NOMO-1 treated with DMSO at 0.1 percent for 48 hours (cell line): ENCODE results near the gene C17orf75.
A peak's percentile ranks its signal among the peaks of the same experiment; 100 is the strongest.
"Not testable (repeated sequence)": the region's sequence is repeated elsewhere in the genome, so short reads cannot be mapped to it uniquely, and the experiment has no call there.

Experiments used
- DNase-seq: peaks from one replicate; lab custom pipeline; 2025; ENCODE audit not compliant: unreplicated experiment; lab: John Stamatoyannopoulos, UW

The C17orf75 gene, protein sequence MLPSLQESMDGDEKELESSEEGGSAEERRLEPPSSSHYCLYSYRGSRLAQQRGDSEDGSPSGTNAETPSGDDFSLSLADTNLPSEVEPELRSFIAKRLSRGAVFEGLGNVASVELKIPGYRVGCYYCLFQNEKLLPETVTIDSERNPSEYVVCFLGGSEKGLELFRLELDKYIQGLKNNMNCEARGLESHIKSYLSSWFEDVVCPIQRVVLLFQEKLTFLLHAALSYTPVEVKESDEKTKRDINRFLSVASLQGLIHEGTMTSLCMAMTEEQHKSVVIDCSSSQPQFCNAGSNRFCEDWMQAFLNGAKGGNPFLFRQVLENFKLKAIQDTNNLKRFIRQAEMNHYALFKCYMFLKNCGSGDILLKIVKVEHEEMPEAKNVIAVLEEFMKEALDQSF

GRCh38 chr17:32341857-32342602, at the start of gene C17orf75:
TSS of gene C17orf75 (minus strand) at chr17:32342173. CDS start at chr17:32342139, 34 bp downstream.
- peak; percentile 68 for DNase-seq

- DNase-seq, result no peak
Measured at GRCh38 chr17:32388613-32389459, 46.9 kb upstream of the C17orf75 start.

DNA sequence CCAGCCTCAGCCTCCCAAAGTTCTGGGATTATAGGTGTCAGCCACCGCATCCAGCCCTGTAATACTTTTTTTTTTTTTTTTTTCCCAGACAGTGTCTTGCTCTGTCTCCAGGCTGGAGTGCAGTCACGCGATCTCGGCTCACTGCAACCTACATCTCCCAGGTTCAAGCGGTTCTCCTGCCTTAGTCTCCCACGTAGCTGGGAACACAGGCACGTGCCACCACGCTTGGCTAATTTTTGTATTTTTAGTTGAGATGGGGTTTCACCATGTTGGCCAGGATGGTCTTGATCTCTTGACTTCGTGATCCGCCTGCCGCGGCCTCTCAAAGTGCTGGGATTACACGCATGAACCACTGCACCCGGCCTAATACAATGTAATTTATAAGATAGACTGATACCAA, 46.2 kb upstream of the C17orf75 start:
- not testable (repeated sequence) for DNase-seq

- no peak for DNase-seq
Measured at GRCh38 chr17:32386844-32387243, 44.9 kb upstream of the C17orf75 start.

GRCh38 chr17:32385971-32386370, 44.0 kb upstream of the C17orf75 start:
- DNase-seq, result no peak

- DNase-seq, result no peak
Measured at GRCh38 chr17:32385121-32385520, 43.1 kb upstream of the C17orf75 start.

DNA sequence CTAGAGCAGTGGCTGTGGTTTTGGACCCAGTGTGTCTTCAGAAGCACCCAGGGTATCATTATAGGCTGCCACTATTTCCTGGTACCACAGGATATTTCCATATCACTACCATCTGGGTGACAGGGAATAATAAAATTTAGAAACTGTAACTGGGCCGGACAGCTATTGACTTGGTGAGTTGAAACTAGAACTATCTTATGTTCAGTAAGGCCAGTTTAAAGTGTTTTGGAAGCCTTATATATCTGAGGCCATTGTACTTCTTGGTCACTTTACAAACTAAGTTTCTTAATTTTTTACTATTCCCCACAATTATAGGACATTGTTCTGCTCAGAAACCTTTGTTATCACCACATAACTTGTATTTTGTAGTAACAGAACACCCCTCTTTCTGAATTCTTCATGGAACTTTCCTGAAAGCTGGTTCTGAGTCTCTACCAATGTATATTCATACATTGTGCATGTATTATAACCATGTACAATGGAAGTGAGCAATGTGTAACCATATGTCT, 42.0 kb upstream of the C17orf75 start:
- DNase-seq, result no peak

DNA sequence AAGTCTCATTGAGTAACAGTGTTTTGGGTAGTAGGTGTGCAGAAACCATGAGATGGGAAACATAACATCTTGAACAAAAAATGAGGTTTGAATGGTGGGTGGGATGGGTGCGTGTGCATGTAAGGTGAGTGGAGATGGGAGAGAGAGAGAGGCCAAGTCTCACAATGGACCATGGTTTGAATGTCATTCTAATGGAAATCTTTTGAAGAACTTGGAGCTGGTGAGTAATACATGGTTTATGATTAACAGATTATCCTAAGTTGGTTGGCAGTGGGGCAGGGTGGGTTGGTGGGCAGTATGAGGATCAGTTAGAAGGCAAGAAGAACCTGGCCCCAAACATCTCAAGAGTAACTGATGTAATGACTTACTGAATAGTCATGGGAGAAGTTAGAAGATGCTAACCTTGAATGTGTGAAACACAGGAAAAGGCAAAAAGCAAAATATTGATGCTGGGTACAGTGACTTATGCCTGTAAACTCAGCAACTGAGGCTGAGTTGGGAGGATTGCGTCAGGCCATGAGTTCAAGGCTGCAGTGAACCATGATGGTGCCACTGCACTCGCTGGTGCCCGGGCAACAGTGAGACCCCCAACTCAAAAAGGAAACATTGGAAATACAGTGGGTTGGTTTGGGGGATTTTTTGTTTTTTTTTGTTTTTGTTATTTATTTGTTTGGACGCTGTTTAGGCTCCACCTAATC, 40.7 kb upstream of the C17orf75 start:
- no peak for DNase-seq

GRCh38 chr17:32370426-32370825, 28.5 kb upstream of the C17orf75 start:
- no peak for DNase-seq

GRCh38 chr17:32361270-32361669, 19.3 kb upstream of the C17orf75 start:
- DNase-seq, result no peak

DNA sequence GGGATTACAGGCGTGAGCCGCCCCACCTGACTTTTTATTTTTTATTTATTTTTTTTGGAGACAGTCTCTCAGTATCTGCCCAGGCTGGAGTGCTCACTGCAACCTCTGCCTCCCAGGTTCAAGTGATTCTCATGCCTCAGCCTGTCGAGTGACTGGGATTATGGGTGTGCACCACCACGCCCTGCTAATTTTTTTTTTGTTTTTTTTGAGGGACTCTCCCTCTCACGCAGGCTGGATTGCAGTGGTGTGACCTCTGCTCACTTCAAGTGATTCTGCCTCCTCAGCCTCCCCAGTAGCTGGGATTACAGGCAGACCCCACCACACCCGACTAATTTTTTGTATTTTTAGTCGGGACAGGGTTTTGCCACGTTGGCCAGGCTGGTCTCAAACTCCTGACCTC, 15.6 kb upstream of the C17orf75 start:
- no peak for DNase-seq

DNA sequence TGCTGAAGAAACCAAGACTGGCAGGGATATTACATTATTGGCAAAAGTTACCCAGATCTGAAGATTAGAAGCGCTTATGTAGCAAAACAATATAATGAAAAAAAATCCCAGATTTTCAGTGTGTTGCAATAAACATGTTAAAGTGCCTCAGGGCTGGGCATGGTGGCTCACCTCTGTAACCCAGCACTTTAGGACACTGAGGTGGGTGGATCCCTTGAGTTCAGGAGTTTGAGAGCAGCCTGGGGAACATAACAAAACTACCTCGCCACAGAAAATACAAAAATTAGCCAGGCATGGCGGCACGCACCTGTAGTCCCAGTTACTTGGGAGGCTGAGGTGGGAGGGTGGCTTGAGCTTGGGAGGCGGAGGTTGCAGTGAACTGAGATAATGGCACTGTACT, 14.8 kb upstream of the C17orf75 start:
- no peak for DNase-seq

GRCh38 chr17:32356378-32356743, 14.4 kb upstream of the C17orf75 start:
- no peak for DNase-seq

DNA sequence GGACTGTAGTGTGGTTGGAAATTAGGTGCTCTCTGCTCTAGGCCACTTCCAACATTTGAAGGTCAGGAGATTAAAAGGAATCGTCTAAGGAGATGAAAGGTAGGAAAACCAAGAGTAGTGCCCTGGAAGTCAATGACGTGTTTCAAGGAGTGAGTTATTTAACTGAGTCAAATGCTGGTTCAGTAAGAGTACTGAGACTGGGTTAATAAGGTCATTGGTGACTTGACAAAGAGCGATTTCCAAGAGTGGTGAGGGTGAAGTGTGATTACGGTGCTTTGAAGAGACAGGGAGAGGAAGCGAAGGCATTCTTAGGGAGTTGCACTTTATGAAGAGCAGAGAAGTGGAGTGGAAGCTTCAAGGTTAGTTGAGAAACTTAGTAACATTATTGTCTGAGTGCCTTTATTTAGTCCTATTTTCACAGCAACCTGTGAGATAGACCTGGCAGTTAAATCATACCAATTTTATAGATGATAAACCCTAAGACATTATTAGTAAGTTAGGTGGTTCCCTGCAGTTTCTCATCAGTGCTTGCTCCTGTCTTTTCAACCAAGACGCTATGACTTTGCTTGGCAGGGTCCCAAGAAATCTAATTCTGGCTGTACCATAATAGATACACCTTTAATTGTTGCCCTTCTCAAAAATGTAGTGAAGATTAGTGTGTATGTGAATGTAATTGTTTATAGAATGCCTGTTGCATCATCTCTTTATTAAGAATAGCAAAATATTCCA, 13.8 kb upstream of the C17orf75 start:
- DNase-seq, result no peak

DNA sequence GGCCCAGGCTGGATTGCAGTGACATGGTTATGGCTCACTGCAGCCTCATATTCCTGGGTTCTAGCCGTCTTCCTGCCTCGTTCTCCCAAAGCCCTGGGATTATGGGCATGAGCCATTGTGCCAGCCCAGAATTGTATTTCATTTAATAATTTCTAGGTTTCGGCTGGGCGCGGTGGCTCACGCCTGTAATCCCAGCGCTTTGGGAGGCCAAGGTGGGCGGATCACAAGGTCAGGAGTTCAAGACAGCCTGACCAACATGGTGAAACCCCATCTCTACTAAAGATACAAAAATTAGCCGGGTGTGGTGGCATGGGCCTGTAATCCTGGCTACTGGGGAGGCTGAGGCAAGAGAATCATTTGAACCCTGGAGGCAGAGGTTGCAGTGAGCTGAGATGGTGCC, 10.8 kb upstream of the C17orf75 start:
- DNase-seq, result not testable (repeated sequence)

DNA sequence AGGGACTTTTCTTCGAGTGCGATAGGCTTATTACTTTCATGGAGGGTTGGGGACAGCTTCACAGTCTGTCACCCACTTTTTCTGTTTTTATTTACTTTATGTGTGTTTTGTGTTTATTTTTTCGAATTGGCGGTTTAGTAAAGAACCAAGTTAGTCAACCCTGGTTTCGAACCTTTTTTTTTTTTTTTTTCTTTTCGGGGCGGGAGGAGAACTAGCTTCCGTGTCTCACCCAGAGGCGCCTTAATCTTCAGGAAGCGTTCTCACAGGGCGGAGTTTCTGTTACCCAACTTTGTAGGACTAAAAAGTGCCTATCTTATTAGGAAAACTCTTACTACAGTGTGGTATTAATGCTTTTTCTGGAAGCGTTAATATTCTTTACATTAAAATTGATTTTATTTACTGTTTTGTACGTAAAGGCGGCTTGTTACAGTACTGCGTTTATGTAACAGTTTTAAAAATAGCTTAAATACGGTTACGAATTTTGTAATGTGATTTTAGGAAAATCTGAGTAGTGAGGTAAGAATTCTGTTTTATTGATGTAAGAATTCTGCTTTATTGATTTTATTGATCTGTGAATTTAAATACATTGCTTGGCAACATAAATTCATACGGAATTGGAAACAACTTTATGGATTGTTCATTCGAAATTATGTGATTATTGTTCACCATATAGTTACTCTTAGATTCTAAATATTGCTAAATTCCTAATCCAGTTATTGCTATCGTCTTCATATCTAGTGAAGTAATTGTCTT, 8.9 kb upstream of the C17orf75 start:
- DNase-seq, result peak; percentile 72

DNA sequence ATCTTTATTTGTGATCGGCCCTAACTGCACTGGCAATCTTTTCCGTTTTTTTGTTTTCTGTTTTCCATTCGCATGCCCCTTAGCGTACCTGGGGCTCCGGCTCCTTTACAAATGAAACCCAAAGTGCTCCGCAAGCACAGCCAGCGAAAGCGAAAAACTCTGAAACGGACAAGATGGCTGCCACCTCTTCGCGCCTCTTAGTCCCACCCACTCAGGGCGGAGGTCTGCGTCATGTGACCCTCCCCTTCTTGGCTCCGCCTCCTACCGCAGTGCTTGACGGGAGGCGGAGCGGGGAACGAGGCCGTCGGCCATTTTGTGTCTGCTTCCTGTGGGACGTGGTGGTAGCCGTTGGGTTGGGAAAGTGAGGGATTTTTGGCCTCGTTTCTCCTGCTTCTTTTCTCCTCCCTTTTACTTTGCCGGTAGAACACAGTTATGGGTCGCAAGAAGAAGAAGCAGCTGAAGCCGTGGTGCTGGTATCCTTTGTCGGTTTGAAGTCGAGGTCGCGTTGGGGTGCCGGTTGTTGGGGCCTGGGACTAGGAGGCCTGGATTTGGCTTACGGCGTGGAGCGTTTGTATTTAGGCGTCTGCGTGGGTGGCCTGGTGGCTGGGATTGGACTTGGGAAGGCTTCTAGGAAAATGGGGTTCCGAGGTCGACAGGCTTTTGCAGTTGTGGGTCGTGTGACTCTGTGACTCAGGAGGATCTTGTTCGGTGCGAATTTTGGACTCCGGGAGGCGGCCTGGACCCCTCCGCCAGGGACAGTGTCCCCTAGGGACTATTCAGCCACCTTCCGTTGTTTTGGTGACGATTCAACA, 8.1 kb upstream of the C17orf75 start, which contains the start of gene ZNF207:
TSS of gene ZNF207 (plus strand) at position 304 of the 812 bp plus-strand sequence. CDS start at position 433, 129 bp downstream.
- peak; percentile 93 for DNase-seq

- DNase-seq, result no peak
Measured at GRCh38 chr17:32349503-32349853, 7.5 kb upstream of the C17orf75 start.

GRCh38 chr17:32348483-32348800, 6.5 kb upstream of the C17orf75 start:
- no peak for DNase-seq
